HG03025 (cell line): ENCODE measurements around the gene SEMA3A.

Experiments used
- ATAC-seq: cut with Tn5 transposase; IDR thresholded peaks from one replicate; pipeline ENCODE4 v1.9.1; 2021; ENCODE audit warnings: mild to moderate bottlenecking, moderate library complexity; ENCODE audit not compliant: unreplicated experiment, low FRiP score

SEMA3A gene

GRCh38 chr7:84113906-84114850, 80.4 kb downstream of the SEMA3A start:
- no peak for ATAC-seq

- no peak for ATAC-seq
Observed at GRCh38 chr7:84113286-84113685, 81.3 kb downstream of the SEMA3A start.

GRCh38 chr7:84112771-84113170, 81.8 kb downstream of the SEMA3A start:
- ATAC-seq, result no peak

GRCh38 chr7:84111842-84112241, 82.7 kb downstream of the SEMA3A start:
- ATAC-seq, result no peak

GRCh38 chr7:84110400-84110799, 84.2 kb downstream of the SEMA3A start:
- no peak for ATAC-seq

- no peak for ATAC-seq
Observed at GRCh38 chr7:84108787-84109186, 85.8 kb downstream of the SEMA3A start.

GRCh38 chr7:84108119-84108518, 86.5 kb downstream of the SEMA3A start:
- no peak for ATAC-seq

- no peak for ATAC-seq
Observed at GRCh38 chr7:84107259-84107658, 87.3 kb downstream of the SEMA3A start.

GRCh38 chr7:84106291-84106690, 88.3 kb downstream of the SEMA3A start:
- ATAC-seq, result no peak

- no peak for ATAC-seq
Observed at GRCh38 chr7:84105586-84105985, 89.0 kb downstream of the SEMA3A start.

- ATAC-seq, result no peak
Observed at GRCh38 chr7:84104826-84105225, 89.8 kb downstream of the SEMA3A start.

- no peak for ATAC-seq
Observed at GRCh38 chr7:84102213-84102612, 92.4 kb downstream of the SEMA3A start.

GRCh38 chr7:84100866-84101265, 93.7 kb downstream of the SEMA3A start:
- ATAC-seq, result no peak

- ATAC-seq, result no peak
Observed at GRCh38 chr7:84095971-84096370, 98.6 kb downstream of the SEMA3A start.

- ATAC-seq, result no peak
Observed at GRCh38 chr7:84092207-84092606, 102.4 kb downstream of the SEMA3A start.

- no peak for ATAC-seq
Observed at GRCh38 chr7:84091318-84091717, 103.3 kb downstream of the SEMA3A start.

- ATAC-seq, result no peak
Observed at GRCh38 chr7:84088802-84089201, 105.8 kb downstream of the SEMA3A start.

- ATAC-seq, result no peak
Observed at GRCh38 chr7:84085998-84086397, 108.6 kb downstream of the SEMA3A start.

- ATAC-seq, result no peak
Observed at GRCh38 chr7:84085147-84085546, 109.4 kb downstream of the SEMA3A start.

GRCh38 chr7:84083846-84084245, 110.7 kb downstream of the SEMA3A start:
- no peak for ATAC-seq

- ATAC-seq, result no peak
Observed at GRCh38 chr7:84081973-84082522, 112.5 kb downstream of the SEMA3A start.

GRCh38 chr7:84077336-84077735, 117.3 kb downstream of the SEMA3A start:
- ATAC-seq, result no peak
